Stimulated activated CD8-positive, alpha-beta memory T cell treated with anti-CD3 and anti-CD28 coated beads, Interleukin-4, amount 100 ng/mL, for 24 hours (primary cell): ENCODE measurements around the gene SYCP3.
"Not testable (repeated sequence)": the region's sequence is repeated elsewhere in the genome, so short reads cannot be mapped to it uniquely, and the experiment has no call there.

Experiments
- DNase-seq: peaks from one replicate; pipeline ENCODE4 v3.0.0-alpha.2; 2020; ENCODE audit warnings: low read depth

Gene SYCP3

GRCh38 chr12:101759396-101760047 lies 20.3 kb upstream of the SYCP3 start:
- DNase-seq = no peak

GRCh38 chr12:101750152-101750551 lies 10.9 kb upstream of the SYCP3 start:
- DNase-seq = no peak

GRCh38 chr12:101749657-101750056 lies 10.4 kb upstream of the SYCP3 start:
- DNase-seq = no peak

- no peak for DNase-seq
Measured at GRCh38 chr12:101748907-101749306, 9.6 kb upstream of the SYCP3 start.

GRCh38 chr12:101747697-101748096 lies 8.4 kb upstream of the SYCP3 start:
- DNase-seq = no peak

- no peak for DNase-seq
Measured at GRCh38 chr12:101746661-101747060, 7.4 kb upstream of the SYCP3 start.

- DNase-seq = no peak
Measured at GRCh38 chr12:101746196-101746595, 6.9 kb upstream of the SYCP3 start.

- no peak for DNase-seq
Measured at GRCh38 chr12:101745481-101745880, 6.2 kb upstream of the SYCP3 start.

GRCh38 chr12:101743724-101744472 lies 4.6 kb upstream of the SYCP3 start:
- no peak for DNase-seq

- no peak for DNase-seq
Measured at GRCh38 chr12:101743242-101743641, 4.0 kb upstream of the SYCP3 start.

GRCh38 chr12:101740980-101741379 lies 1.7 kb upstream of the SYCP3 start:
- no peak for DNase-seq

GRCh38 chr12:101740566-101740965 lies 1.3 kb upstream of the SYCP3 start:
- no peak for DNase-seq

GRCh38 chr12:101737476-101737875 lies 1.8 kb downstream of the SYCP3 start:
- DNase-seq = no peak

GRCh38 chr12:101734482-101734881 lies 4.8 kb downstream of the SYCP3 start:
- not testable (repeated sequence) for DNase-seq

- DNase-seq = no peak
Measured at GRCh38 chr12:101733166-101733565, 6.1 kb downstream of the SYCP3 start.

- no peak for DNase-seq
Measured at GRCh38 chr12:101732318-101732717, 6.9 kb downstream of the SYCP3 start.

GRCh38 chr12:101729842-101730241 lies 9.4 kb downstream of the SYCP3 start:
- no peak for DNase-seq

- DNase-seq = no peak
Measured at GRCh38 chr12:101727098-101727497, 12.2 kb downstream of the SYCP3 start.

GRCh38 chr12:101722392-101722791 lies 16.9 kb downstream of the SYCP3 start:
- no peak for DNase-seq

GRCh38 chr12:101720118-101720517 lies 19.1 kb downstream of the SYCP3 start:
- DNase-seq = no peak

- DNase-seq = no peak
Measured at GRCh38 chr12:101719566-101719965, 19.7 kb downstream of the SYCP3 start.

- DNase-seq = no peak
Measured at GRCh38 chr12:101714877-101715444, 24.3 kb downstream of the SYCP3 start.

- DNase-seq = no peak
Measured at GRCh38 chr12:101713930-101714329, 25.3 kb downstream of the SYCP3 start.
